AG09309 (cell line): Measurements from ENCODE around the gene SLC22A23.

Source experiments
- DNase-seq: peaks from one replicate; pipeline ENCODE4 v3.0.0-alpha.2; 2010; ENCODE audit warnings: low read depth
- H3K4me3 ChIP-seq: 2 replicates; pipeline ENCODE4 v1.5.1; 2011; ENCODE audit warnings: mild to moderate bottlenecking, low read depth, low read length, moderate library complexity; ENCODE audit not compliant: control insufficient read depth
- CTCF ChIP-seq: IDR thresholded peaks from 2 replicates; pipeline ENCODE4 v1.5.1; 2011; ENCODE audit warnings: mild to moderate bottlenecking, low read depth, low read length, inconsistent platforms; ENCODE audit not compliant: insufficient read depth, control insufficient read depth; ENCODE audit errors: missing control alignments

SLC22A23 gene

GRCh38 chr6:3233904-3234303, 222.9 kb downstream of the SLC22A23 start:
- DNase-seq = no peak
- no peak for TF ChIP-seq CTCF
- H3K4me3 ChIP-seq = no peak overlapping the region

GRCh38 chr6:3233321-3233720, 223.5 kb downstream of the SLC22A23 start:
- no peak for TF ChIP-seq CTCF
- no peak for DNase-seq
- H3K4me3 ChIP-seq = no peak overlapping the region

- H3K4me3 ChIP-seq = peak overlapping the region; percentile 76
- no peak for TF ChIP-seq CTCF
- DNase-seq = no peak
These were observed 224.6 kb downstream of the SLC22A23 start for GRCh38 chr6:3232017-3232945.

- peak overlapping the region; percentile 76 for H3K4me3 ChIP-seq
- no peak for DNase-seq
- no peak for TF ChIP-seq CTCF
These were observed 225.4 kb downstream of the SLC22A23 start for GRCh38 chr6:3231247-3232016.

- H3K4me3 ChIP-seq = peak overlapping the region; percentile 76
- TF ChIP-seq CTCF = no peak
- no peak for DNase-seq
These were observed 226.0 kb downstream of the SLC22A23 start for GRCh38 chr6:3230900-3231246.

GRCh38 chr6:3230256-3230882, 226.5 kb downstream of the SLC22A23 start:
- no peak for TF ChIP-seq CTCF
- no peak overlapping the region for H3K4me3 ChIP-seq
- DNase-seq = no peak
